ENCODE data around the gene CDK6. TPM values are rescaled to one million over a fixed set of nuclear protein-coding genes. Genes with fewer than 3 reads are reported as not detected.

Gene CDK6
- total and polyA plus RNA-seq, 10 of the 15 experiments (the other 5 are each of a cell fraction or from before 2014, with no cell fraction given), result 8.0 to 118 (median 45.8) TPM

DNA sequence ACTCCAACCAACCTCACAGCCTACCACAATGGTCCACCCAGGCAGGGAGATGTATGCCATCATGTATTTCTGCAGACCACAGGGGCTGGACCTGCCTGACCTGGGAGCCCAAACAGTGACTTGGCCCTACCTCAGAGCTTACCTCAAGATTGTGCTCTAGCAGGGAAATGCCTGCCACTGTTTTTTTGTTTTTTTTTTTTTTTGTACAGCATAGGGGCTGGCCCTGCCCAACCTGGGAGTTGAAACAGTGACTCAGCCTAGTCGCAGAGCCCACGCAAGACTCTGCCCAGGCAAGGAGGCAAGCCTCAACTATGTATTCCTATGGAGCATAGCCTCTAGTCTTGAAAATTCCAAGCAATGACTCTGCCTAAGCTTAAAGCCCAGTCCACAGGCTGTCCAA, 39.3 kb upstream of the CDK6 start:
- no peak overlapping the region for H3K4me2 ChIP-seq (ENCODE audit: control insufficient read depth, insufficient read depth)
- SMC1A ChIA-PET (ENCODE audit: uncharacterized antibody, unreplicated experiment), result interaction anchor here (1.1 to 2.2 kb wide), 6 partner anchors 10 to 255 kb away, joined by 3 to 9 read pairs (median 6); no protein-coding TSS in a partner anchor
- no peak overlapping the region for H3K4me3 ChIP-seq
- POLR2A ChIA-PET, result interaction anchor here (1.1 to 1.2 kb wide), 2 partner anchors 24 to 254 kb away, joined by 3 read pairs; no protein-coding TSS in a partner anchor
- H3K36me3 ChIP-seq (ENCODE audit: control insufficient read depth in 2 of 2, insufficient read depth in 2 of 2, low read length in 1 of 2), result no peaks in the 10 kb centered on the region
- H3K27me3 ChIP-seq (replicated peaks in 1 of 2; ENCODE audit: control insufficient read depth in 2 of 2, insufficient read depth in 2 of 2, low read length in 1 of 2), result no peaks in the 10 kb centered on the region
- ATAC-seq (peak; percentile 66), FAIRE-seq (no peak), DNase-seq (ENCODE audit: low read depth, low spot score) (no peak)
- RAD21 ChIA-PET (ENCODE audit: unreplicated experiment), result interaction anchor here (0.6 kb wide), 1 partner anchor 18 kb away, joined by 3 read pairs; no protein-coding TSS in a partner anchor
- in situ Hi-C loops (cut with MboI), result no loop called here
- no peak overlapping the region for H3K27ac ChIP-seq (ENCODE audit: control insufficient read depth, insufficient read depth)
- no peak overlapping the region for H3K9ac ChIP-seq (ENCODE audit: control insufficient read depth, insufficient read depth, low read length)
- H3K79me2 ChIP-seq (ENCODE audit: control insufficient read depth, insufficient read depth, low read length), result no peaks in the 10 kb centered on the region
- no peaks in the 10 kb centered on the region; the same call in 1 of the 3 replicates for H3K9me3 ChIP-seq (replicated peaks; ENCODE audit: control insufficient read depth, insufficient read depth, low read length)
- intact Hi-C loops (cut with micrococcal nuclease; ENCODE audit: unreplicated experiment), result no loop called here
- CTCF ChIA-PET, result interaction anchor here (0.6 kb wide), 1 partner anchor 219 kb away, joined by 3 read pairs; no protein-coding TSS in a partner anchor
- BruUV-seq (replicated peaks), result no TSS peak
- H3K4me1 ChIP-seq (ENCODE audit: control insufficient read depth, insufficient read depth, low read length), result no peaks in the 10 kb centered on the region
- H2AFZ ChIP-seq (ENCODE audit: control insufficient read depth, low read depth, low read length), result no peak overlapping the region
- TF ChIP-seq ZNF384 (IDR thresholded peaks at IDR 0.05; ENCODE audit: borderline replicate concordance, low read depth, low read length) (peak; percentile 49; the same call in 1 of the 2 replicates), NR2C1 (IDR thresholded peaks at IDR 0.05) (no peak)
- WGBS (ENCODE audit: insufficient coverage, insufficient replicate concordance, low lambda C conversion rate, missing lambda C conversion rate), result 39% methylated on average over 2 of the region's 2 CpGs
- no peaks in the 10 kb centered on the region for H4K20me1 ChIP-seq (ENCODE audit: control insufficient read depth, insufficient read depth)

DNA sequence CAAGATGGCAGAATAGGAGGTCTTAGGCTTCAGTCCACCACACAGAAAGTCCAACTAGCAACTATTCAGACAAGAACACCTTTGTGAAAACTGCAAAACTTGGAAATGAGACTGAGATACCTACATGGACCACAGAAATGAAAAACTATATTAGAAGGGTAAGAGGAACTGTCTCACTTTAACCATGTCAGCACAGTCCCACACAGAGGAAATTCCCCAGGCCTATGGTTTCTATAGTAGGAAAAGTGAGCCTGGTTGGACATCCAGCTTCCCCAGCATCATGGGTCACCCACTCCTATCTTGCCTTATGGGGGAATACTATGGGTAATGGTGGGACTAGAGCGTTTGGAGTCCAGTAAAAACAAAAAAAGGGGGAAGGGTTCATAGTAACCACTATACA, 38.8 kb upstream of the CDK6 start:
- intact Hi-C loops (cut with micrococcal nuclease; ENCODE audit: unreplicated experiment), result no loop called here
- CTCF ChIA-PET, result interaction anchor here (1.0 to 1.4 kb wide), 2 partner anchors 9 to 255 kb away, joined by 3 read pairs; no protein-coding TSS in a partner anchor

More for the DNA sequence above, 38.8 kb upstream of the CDK6 start:
- H2AFZ ChIP-seq (ENCODE audit: control insufficient read depth, low read depth, low read length), result no peak overlapping the region
- no TSS peak for BruUV-seq (replicated peaks)
- in situ Hi-C loops (cut with MboI), result no loop called here
- no peaks in the 10 kb centered on the region; the same call in 1 of the 3 replicates for H3K9me3 ChIP-seq (replicated peaks; ENCODE audit: control insufficient read depth, insufficient read depth, low read length)
- H3K27ac ChIP-seq (ENCODE audit: control insufficient read depth, insufficient read depth), result no peak overlapping the region
- ATAC-seq (peak; percentile 62), FAIRE-seq (peak; percentile 35), DNase-seq (ENCODE audit: low read depth, low spot score) (no peak)
- TF ChIP-seq IKZF1 (conservative IDR thresholded peaks at IDR 0.05), result no peak
- TF ChIP-seq HDAC6 (IDR thresholded peaks at IDR 0.05; ENCODE audit: unreplicated experiment), result no peak
- TF ChIP-seq, protein P1, sequence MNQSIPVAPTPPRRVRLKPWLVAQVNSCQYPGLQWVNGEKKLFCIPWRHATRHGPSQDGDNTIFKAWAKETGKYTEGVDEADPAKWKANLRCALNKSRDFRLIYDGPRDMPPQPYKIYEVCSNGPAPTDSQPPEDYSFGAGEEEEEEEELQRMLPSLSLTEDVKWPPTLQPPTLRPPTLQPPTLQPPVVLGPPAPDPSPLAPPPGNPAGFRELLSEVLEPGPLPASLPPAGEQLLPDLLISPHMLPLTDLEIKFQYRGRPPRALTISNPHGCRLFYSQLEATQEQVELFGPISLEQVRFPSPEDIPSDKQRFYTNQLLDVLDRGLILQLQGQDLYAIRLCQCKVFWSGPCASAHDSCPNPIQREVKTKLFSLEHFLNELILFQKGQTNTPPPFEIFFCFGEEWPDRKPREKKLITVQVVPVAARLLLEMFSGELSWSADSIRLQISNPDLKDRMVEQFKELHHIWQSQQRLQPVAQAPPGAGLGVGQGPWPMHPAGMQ (IDR thresholded peaks at IDR 0.05; ENCODE audit: borderline replicate concordance), result no peak
- TF ChIP-seq SMARCA5 (IDR thresholded peaks at IDR 0.05), result no peak
- TF ChIP-seq, protein P2, sequence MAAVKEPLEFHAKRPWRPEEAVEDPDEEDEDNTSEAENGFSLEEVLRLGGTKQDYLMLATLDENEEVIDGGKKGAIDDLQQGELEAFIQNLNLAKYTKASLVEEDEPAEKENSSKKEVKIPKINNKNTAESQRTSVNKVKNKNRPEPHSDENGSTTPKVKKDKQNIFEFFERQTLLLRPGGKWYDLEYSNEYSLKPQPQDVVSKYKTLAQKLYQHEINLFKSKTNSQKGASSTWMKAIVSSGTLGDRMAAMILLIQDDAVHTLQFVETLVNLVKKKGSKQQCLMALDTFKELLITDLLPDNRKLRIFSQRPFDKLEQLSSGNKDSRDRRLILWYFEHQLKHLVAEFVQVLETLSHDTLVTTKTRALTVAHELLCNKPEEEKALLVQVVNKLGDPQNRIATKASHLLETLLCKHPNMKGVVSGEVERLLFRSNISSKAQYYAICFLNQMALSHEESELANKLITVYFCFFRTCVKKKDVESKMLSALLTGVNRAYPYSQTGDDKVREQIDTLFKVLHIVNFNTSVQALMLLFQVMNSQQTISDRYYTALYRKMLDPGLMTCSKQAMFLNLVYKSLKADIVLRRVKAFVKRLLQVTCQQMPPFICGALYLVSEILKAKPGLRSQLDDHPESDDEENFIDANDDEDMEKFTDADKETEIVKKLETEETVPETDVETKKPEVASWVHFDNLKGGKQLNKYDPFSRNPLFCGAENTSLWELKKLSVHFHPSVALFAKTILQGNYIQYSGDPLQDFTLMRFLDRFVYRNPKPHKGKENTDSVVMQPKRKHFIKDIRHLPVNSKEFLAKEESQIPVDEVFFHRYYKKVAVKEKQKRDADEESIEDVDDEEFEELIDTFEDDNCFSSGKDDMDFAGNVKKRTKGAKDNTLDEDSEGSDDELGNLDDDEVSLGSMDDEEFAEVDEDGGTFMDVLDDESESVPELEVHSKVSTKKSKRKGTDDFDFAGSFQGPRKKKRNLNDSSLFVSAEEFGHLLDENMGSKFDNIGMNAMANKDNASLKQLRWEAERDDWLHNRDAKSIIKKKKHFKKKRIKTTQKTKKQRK (IDR thresholded peaks at IDR 0.05; ENCODE audit: low read depth, low read length), result no peak
- no peak for TF ChIP-seq POLR2A (IDR thresholded peaks at IDR 0.05; ENCODE audit: low read depth, low read length)
- TF ChIP-seq, protein P3, sequence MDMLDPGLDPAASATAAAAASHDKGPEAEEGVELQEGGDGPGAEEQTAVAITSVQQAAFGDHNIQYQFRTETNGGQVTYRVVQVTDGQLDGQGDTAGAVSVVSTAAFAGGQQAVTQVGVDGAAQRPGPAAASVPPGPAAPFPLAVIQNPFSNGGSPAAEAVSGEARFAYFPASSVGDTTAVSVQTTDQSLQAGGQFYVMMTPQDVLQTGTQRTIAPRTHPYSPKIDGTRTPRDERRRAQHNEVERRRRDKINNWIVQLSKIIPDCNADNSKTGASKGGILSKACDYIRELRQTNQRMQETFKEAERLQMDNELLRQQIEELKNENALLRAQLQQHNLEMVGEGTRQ (IDR thresholded peaks at IDR 0.05; ENCODE audit: borderline replicate concordance, low read depth, low read length), result no peak
- H3K9ac ChIP-seq (ENCODE audit: control insufficient read depth, insufficient read depth, low read length), result no peak overlapping the region
- ChIA-PET SMC1A (ENCODE audit: uncharacterized antibody, unreplicated experiment) (interaction anchor here (1.1 to 2.2 kb wide), 6 partner anchors 10 to 255 kb away, joined by 3 to 9 read pairs (median 6); no protein-coding TSS in a partner anchor), POLR2A (interaction anchor here (1.1 to 1.2 kb wide), 2 partner anchors 24 to 253 kb away, joined by 3 read pairs; no protein-coding TSS in a partner anchor), RAD21 (ENCODE audit: unreplicated experiment) (interaction anchor here (0.6 kb wide), 1 partner anchor 19 kb away, joined by 3 read pairs; no protein-coding TSS in a partner anchor)
- WGBS (ENCODE audit: insufficient coverage, insufficient replicate concordance, low lambda C conversion rate, missing lambda C conversion rate), result 36% methylated on average over 1 of the region's 1 CpG
- H3K36me3 ChIP-seq (ENCODE audit: control insufficient read depth in 2 of 2, insufficient read depth in 2 of 2, low read length in 1 of 2), result no peaks in the 10 kb centered on the region
- H3K4me3 ChIP-seq, result no peak overlapping the region
- H4K20me1 ChIP-seq (ENCODE audit: control insufficient read depth, insufficient read depth), result no peaks in the 10 kb centered on the region
- H3K79me2 ChIP-seq (ENCODE audit: control insufficient read depth, insufficient read depth, low read length), result no peaks in the 10 kb centered on the region
- H3K27me3 ChIP-seq (replicated peaks in 1 of 2; ENCODE audit: control insufficient read depth in 2 of 2, insufficient read depth in 2 of 2, low read length in 1 of 2), result no peaks in the 10 kb centered on the region
- no peaks in the 10 kb centered on the region for H3K4me1 ChIP-seq (ENCODE audit: control insufficient read depth, insufficient read depth, low read length)
- H3K4me2 ChIP-seq (ENCODE audit: control insufficient read depth, insufficient read depth), result no peak overlapping the region

All from GM12878 (cell line).